Nucleus accumbens (tissue), 56 donors: ENCODE results near the gene SLC25A3.
A peak's percentile ranks its signal among the peaks of the same experiment; 100 is the strongest.

Experiments used
- DNase-seq, 56 donors: peaks; one replicate each; lab custom pipeline; 2025; lab: John Stamatoyannopoulos, UW

The SLC25A3 gene

DNA sequence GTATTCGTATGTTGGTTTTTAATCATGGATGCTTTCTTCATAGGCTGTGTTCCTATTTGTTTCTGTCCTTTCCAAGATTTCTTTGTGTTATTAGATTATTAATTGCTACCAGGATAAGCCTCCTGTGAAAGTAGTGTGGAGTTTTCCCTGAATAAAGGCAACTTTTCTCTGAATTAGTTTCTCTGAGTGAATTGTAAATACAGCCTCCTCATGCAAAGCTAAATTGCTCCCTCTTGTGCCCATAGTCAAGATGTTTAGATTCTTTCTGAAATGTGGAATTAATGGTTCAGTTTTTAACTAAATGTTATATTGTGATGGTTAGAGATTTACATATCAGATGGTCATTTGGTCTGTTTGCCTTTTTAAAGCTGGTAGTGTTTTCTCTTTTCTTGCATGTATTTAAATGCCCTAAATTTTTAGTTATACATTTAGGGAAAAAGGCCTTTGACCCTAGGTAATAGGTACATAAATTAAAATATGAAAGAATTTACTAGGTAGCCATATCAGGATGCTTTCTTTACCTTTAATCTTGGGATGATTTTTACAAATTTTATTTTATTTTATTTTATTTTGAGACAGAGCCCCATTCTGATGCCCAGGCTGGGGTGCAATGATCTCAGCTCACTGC, 60.5 kb downstream of the SLC25A3 start:
- DNase-seq: peak in 1 of 56 donors; percentile 1
